HepG2 (cell line): ENCODE results near the gene CSPG5. TPM values are rescaled to one million over a fixed set of nuclear protein-coding genes. Genes with fewer than 3 reads are reported as not detected.

ENCODE experiments used
- ETV5 ChIP-seq: IDR thresholded peaks from 2 replicates; pipeline ENCODE4 v1.6.1; 2018; ENCODE audit warnings: missing biosample characterization, missing genetic modification reagents, inconsistent platforms, borderline replicate concordance
- HDAC6 ChIP-seq: fragments of 200-600 bp; sonication (generic); IDR thresholded peaks from 2 replicates; pipeline ENCODE4 v1.7.0; 2017; ENCODE audit warnings: mild to moderate bottlenecking, antibody characterized with exemption, low read length, low read depth
- HNF1B ChIP-seq: sonication (generic); formaldehyde crosslinking; IDR thresholded peaks from 2 replicates; pipeline ENCODE4 v1.5.1; 2020; ENCODE audit warnings: mild to moderate bottlenecking, moderate library complexity, missing genetic modification reagents
- KDM6A ChIP-seq: IDR thresholded peaks from 2 replicates; pipeline ENCODE4 v1.6.1; 2016; ENCODE audit warnings: low read depth
- MED1 ChIP-seq: sonication (generic); formaldehyde crosslinking; IDR thresholded peaks from 2 replicates; pipeline ENCODE4 v1.4.0; 2020; ENCODE audit warnings: missing genetic modification reagents
- MYPOP ChIP-seq: sonication (generic); formaldehyde crosslinking; IDR thresholded peaks from 2 replicates; pipeline ENCODE4 v1.8.1; 2023; ENCODE audit warnings: mild to moderate bottlenecking, moderate library complexity, missing genetic modification reagents
- NRL ChIP-seq: sonication (generic); formaldehyde crosslinking; IDR thresholded peaks from 2 replicates; pipeline ENCODE4 v1.5.0; 2020; ENCODE audit warnings: missing genetic modification reagents, mild to moderate bottlenecking, moderate library complexity, borderline replicate concordance
- PCBP1 ChIP-seq: fragments of 200-400 bp; formaldehyde crosslinking; IDR thresholded peaks from 2 replicates; pipeline ENCODE4 v1.6.1; 2017; ENCODE audit warnings: mild to moderate bottlenecking, low read depth, low read length, borderline replicate concordance
- POGZ ChIP-seq: sonication (generic); formaldehyde crosslinking; IDR thresholded peaks from 2 replicates; pipeline ENCODE4 v1.4.0; 2020; ENCODE audit warnings: mild to moderate bottlenecking, missing genetic modification reagents
- SOX6 ChIP-seq, 2 experiments: fragments of 450-650 bp in 1 of 2; sonication (generic) in 1 of 2; formaldehyde crosslinking in 1 of 2; IDR thresholded peaks; 2 replicates each; pipeline versions ENCODE4 v1.4.0 to v1.6.1; 2017 to 2020; ENCODE audit warnings: antibody characterized with exemption in 1 of 2, mild to moderate bottlenecking in 1 of 2, missing genetic modification reagents in 1 of 2
- THAP11 ChIP-seq: IDR thresholded peaks from 2 replicates; pipeline ENCODE4 v1.6.1; 2016; ENCODE audit warnings: missing biosample characterization, missing genetic modification reagents
- TIGD3 ChIP-seq: sonication (generic); formaldehyde crosslinking; IDR thresholded peaks from 2 replicates; pipeline ENCODE4 v1.5.1; 2020; ENCODE audit warnings: mild to moderate bottlenecking, missing genetic modification reagents, borderline replicate concordance
- TMF1 ChIP-seq: sonication (generic); formaldehyde crosslinking; IDR thresholded peaks from 2 replicates; pipeline ENCODE4 v1.8.1; 2022; ENCODE audit warnings: low read depth, missing genetic modification reagents
- YEATS2 ChIP-seq: sonication (generic); formaldehyde crosslinking; IDR thresholded peaks from 2 replicates; pipeline ENCODE4 v1.4.0; 2020; ENCODE audit warnings: missing genetic modification reagents, borderline replicate concordance
- ZNF484 ChIP-seq: sonication (generic); formaldehyde crosslinking; IDR thresholded peaks from 2 replicates; pipeline ENCODE4 v1.5.1; 2020; ENCODE audit warnings: mild to moderate bottlenecking, low read depth, missing genetic modification reagents, borderline replicate concordance
- ZNF878 ChIP-seq: sonication (generic); formaldehyde crosslinking; IDR thresholded peaks from 2 replicates; pipeline ENCODE4 v1.8.1; 2023; ENCODE audit warnings: mild to moderate bottlenecking, missing genetic modification reagents, moderate library complexity
- polyA plus RNA-seq, 8 experiments: library from polyadenylated mRNA; depleted of rRNA in 3 of 8; stranded (reverse) in 7 of 8; unstranded in 1 of 8; fragments of >200 nt; fragmentation: Illumina TruSeq in 4 of 8; extraction: Trizol in 4 of 8; gene quantifications; 2 replicates each; pipeline versions ENCODE4 v1.2.1 to v1.2.3, GENCODE V29; 2011 to 2016; ENCODE audit warnings: low read depth in 4 of 8, missing spikeins in 1 of 8, mixed read lengths in 1 of 8; ENCODE audit not compliant: insufficient read depth in 1 of 8
- total RNA-seq, 5 experiments: library from RNA; depleted of rRNA; stranded (reverse); fragments of >200 nt; fragmentation: Illumina TruSeq; extraction: Trizol; gene quantifications; 2 replicates each; pipeline ENCODE4 v1.2.3, GENCODE V29; 2016; ENCODE audit warnings: low read depth in 1 of 5
- TF ChIP-seq, protein P1 (sequence below): IDR thresholded peaks from 2 replicates; pipeline ENCODE4 v1.4.0; 2020; ENCODE audit warnings: mild to moderate bottlenecking, missing genetic modification reagents
- TF ChIP-seq, protein P2 (sequence below): sonication (generic); formaldehyde crosslinking; IDR thresholded peaks from 2 replicates; pipeline ENCODE4 v1.4.0; 2020; ENCODE audit warnings: missing genetic modification reagents

Gene CSPG5
- total and polyA plus RNA-seq, 2 of the 13 experiments (the other 11 are each of a cell fraction or from before 2014, with no cell fraction given): 0.07 to 0.15 TPM

DNA sequence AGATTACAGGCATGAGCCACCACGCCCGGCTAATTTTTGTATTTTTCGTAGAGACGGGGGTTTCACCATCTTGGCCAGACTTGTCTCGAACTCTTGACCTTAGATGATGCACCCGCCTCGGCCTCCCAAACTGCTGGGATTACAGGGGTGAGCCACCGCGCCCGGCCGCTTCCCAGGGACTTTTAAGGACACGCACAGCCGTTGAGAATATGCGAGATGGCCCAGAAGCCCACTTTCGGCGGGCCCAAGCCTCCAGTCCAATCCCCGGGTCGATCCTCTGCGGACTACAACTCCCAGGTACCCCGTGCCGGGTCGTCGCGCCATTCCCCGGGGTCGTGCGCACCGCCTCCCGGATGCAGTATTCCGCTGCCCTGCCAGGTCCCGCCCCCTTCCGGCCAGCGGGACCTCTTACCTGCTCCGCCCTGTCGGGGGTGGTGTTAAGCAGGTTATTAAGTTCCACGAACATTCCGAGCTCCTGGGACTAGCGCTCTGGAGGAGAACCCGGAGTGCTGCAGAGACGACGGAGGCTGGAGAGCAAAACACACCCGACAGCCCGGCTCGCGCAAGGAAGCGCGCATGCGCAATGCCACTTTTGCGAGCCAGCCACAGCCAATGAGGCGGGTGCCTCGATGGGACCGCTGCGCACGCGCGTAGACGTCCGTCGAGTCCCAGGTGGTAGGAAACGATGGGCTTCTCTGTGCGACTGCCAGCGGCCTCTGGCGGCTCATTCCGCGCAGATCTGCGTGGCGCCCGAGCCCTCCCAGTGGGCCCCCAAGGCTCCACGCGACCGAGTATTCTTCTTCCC lies 65.3 kb downstream of the CSPG5 start, which contains the start of gene ELP6 (continued):
- TF ChIP-seq, protein P1, sequence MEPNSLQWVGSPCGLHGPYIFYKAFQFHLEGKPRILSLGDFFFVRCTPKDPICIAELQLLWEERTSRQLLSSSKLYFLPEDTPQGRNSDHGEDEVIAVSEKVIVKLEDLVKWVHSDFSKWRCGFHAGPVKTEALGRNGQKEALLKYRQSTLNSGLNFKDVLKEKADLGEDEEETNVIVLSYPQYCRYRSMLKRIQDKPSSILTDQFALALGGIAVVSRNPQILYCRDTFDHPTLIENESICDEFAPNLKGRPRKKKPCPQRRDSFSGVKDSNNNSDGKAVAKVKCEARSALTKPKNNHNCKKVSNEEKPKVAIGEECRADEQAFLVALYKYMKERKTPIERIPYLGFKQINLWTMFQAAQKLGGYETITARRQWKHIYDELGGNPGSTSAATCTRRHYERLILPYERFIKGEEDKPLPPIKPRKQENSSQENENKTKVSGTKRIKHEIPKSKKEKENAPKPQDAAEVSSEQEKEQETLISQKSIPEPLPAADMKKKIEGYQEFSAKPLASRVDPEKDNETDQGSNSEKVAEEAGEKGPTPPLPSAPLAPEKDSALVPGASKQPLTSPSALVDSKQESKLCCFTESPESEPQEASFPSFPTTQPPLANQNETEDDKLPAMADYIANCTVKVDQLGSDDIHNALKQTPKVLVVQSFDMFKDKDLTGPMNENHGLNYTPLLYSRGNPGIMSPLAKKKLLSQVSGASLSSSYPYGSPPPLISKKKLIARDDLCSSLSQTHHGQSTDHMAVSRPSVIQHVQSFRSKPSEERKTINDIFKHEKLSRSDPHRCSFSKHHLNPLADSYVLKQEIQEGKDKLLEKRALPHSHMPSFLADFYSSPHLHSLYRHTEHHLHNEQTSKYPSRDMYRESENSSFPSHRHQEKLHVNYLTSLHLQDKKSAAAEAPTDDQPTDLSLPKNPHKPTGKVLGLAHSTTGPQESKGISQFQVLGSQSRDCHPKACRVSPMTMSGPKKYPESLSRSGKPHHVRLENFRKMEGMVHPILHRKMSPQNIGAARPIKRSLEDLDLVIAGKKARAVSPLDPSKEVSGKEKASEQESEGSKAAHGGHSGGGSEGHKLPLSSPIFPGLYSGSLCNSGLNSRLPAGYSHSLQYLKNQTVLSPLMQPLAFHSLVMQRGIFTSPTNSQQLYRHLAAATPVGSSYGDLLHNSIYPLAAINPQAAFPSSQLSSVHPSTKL (CRISPR knock-in tag): no peak; the same call in none of the 2 replicates
- peak; percentile 77; the same call in 1 of the 2 replicates for TF ChIP-seq TMF1
- no peak for TF ChIP-seq HDAC6
- TF ChIP-seq KDM6A (CRISPR knock-in tag): no peak
- TF ChIP-seq YEATS2 (CRISPR knock-in tag): peak; percentile 96
- TF ChIP-seq, protein P2, sequence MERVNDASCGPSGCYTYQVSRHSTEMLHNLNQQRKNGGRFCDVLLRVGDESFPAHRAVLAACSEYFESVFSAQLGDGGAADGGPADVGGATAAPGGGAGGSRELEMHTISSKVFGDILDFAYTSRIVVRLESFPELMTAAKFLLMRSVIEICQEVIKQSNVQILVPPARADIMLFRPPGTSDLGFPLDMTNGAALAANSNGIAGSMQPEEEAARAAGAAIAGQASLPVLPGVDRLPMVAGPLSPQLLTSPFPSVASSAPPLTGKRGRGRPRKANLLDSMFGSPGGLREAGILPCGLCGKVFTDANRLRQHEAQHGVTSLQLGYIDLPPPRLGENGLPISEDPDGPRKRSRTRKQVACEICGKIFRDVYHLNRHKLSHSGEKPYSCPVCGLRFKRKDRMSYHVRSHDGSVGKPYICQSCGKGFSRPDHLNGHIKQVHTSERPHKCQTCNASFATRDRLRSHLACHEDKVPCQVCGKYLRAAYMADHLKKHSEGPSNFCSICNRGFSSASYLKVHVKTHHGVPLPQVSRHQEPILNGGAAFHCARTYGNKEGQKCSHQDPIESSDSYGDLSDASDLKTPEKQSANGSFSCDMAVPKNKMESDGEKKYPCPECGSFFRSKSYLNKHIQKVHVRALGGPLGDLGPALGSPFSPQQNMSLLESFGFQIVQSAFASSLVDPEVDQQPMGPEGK (CRISPR knock-in tag): peak; percentile 45; the same call in 1 of the 2 replicates
- TF ChIP-seq ZNF484 (CRISPR knock-in tag): no peak
- no peak for TF ChIP-seq ZNF878 (CRISPR knock-in tag)
- 0 out of 2 replicates have a peak, but pooled peaks have one; percentile 34 for TF ChIP-seq MYPOP (CRISPR knock-in tag)
- TF ChIP-seq ETV5 (CRISPR knock-in tag): peak; percentile 86
- TF ChIP-seq PCBP1: peak; percentile 48; the same call in 1 of the 2 replicates
- TF ChIP-seq TIGD3 (CRISPR knock-in tag): peak; percentile 77
- TF ChIP-seq SOX6 (IDR thresholded peaks at IDR 0.05): no peak
- TF ChIP-seq SOX6 (CRISPR knock-in tag; IDR thresholded peaks at IDR 0.05): peak; percentile 66
- peak; percentile 50; the same call in 1 of the 2 replicates for TF ChIP-seq NRL (CRISPR knock-in tag)
- TF ChIP-seq THAP11: peak; percentile 100
- peak; percentile 93 for TF ChIP-seq HNF1B (CRISPR knock-in tag)
- peak; percentile 46; the same call in 1 of the 2 replicates for TF ChIP-seq MED1
- peak; percentile 80 for TF ChIP-seq POGZ (CRISPR knock-in tag)
